ENCODE data around the gene DLX6.

The DLX6 gene

DNA sequence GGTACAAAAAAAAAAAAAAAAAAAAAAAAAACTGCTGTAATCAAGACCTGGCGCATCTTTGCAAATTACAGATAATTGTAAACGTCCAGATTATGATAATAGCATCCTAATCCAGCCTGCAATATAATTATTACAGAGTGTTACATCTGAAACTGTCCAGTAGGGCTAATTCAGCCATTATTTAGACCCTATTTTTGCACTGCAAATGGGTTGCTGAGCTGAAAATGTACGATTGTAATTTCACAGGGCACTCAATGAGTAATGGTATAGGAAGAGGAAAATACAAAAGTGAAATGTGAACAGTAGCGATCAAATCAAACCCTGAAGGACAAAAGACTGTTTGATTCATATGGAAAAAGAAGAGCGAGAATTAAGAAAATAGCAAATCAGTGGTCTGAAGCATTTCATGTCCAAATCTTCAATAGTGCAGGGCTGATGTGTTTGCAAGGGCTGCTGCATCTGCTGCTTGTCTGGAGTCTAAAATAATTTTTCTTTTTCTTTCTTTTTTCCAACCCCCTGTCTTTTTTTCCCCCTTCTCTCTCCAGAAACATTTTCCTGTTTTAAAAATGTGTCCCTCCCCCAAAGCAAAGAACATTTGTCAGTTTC is 8.9 kb downstream of the DLX6 start:
- TF ChIP-seq CTCF (IDR thresholded peaks at IDR 0.05; ENCODE audit: low read depth, low read length), result no peak

DNA sequence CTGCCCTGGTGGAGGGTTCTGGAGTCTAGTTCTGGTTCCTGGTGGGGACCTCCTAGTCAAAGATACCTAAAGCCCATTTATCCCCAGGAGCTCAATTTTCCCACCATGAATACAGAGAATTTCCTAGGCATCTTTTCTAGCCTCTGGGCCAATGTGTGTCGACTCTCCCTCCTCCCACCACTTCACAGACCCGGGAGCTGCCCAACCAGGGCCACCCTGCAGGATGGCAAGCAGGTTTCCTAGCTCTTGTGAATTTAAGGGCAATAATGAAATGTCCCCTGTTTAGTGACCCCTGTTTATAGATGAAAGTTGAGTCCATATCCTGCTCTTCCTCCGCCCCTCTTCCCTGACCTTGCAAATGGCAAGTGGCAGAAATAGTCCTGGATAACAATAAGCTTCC is 9.9 kb downstream of the DLX6 start:
- no peak overlapping the region for H3K27ac ChIP-seq
- TF ChIP-seq CTCF (IDR thresholded peaks at IDR 0.05; ENCODE audit: low read depth, low read length), result no peak
- no peaks in the 10 kb centered on the region for H3K9me3 ChIP-seq (ENCODE audit: severe bottlenecking)
- no peak for DNase-seq
- peaks cover 7% of the 10 kb centered on the region for H3K36me3 ChIP-seq
- H3K4me3 ChIP-seq (ENCODE audit: low read depth, low read length), result no peak overlapping the region
- H3K27me3 ChIP-seq (ENCODE audit: insufficient read depth, low read depth, severe bottlenecking), result no peaks in the 10 kb centered on the region

More for the DNA sequence above, 8.9 kb downstream of the DLX6 start:
- Histone ChIP-seq H3K36me3 (peaks cover 16% of the 10 kb centered on the region), H3K27me3 (ENCODE audit: insufficient read depth, low read depth, severe bottlenecking) (no peaks in the 10 kb centered on the region), H3K9me3 (ENCODE audit: severe bottlenecking) (no peaks in the 10 kb centered on the region), H3K4me3 (ENCODE audit: low read depth, low read length) (no peak overlapping the region), H3K27ac (no peak overlapping the region)
- DNase-seq, result no peak

DNA sequence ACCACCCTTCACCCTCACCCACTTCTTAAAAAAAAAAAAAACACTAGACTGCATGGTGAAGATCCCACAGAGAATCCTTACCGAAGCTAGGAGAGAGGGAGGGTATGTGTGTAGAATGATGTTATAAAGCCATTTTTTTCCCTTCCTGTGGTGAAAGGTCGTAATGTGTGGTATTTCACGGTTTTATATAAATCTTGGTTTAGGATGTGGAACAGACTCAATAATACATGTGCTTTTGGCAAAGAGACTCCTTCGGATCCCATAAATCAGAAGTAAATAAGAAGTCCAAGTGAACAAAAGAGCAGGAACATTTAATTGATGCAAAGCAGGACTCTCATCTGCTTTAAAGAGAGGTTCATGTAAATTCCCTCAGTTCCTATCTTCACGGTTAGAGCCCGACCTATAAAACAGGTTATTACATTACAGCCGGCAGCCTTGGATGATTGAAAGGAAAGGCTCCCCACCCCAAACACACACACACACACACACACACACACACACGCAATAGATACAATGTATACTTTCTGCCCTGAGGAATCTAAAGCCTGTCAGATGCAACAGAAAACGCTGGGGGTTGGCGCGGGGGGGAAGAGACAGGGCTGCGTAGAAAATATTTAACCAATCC is 10.5 kb downstream of the DLX6 start:
- no peaks in the 10 kb centered on the region for H3K9me3 ChIP-seq (ENCODE audit: severe bottlenecking)
- H3K4me3 ChIP-seq (ENCODE audit: low read depth, low read length), result peak overlapping the region; percentile 70
- peak overlapping the region; percentile 86 for H3K27ac ChIP-seq
- TF ChIP-seq CTCF (IDR thresholded peaks at IDR 0.05; ENCODE audit: low read depth, low read length), result no peak
- H3K27me3 ChIP-seq (ENCODE audit: insufficient read depth, low read depth, severe bottlenecking), result no peaks in the 10 kb centered on the region
- no peak for DNase-seq
- H3K36me3 ChIP-seq, result peaks cover 7% of the 10 kb centered on the region

DNA sequence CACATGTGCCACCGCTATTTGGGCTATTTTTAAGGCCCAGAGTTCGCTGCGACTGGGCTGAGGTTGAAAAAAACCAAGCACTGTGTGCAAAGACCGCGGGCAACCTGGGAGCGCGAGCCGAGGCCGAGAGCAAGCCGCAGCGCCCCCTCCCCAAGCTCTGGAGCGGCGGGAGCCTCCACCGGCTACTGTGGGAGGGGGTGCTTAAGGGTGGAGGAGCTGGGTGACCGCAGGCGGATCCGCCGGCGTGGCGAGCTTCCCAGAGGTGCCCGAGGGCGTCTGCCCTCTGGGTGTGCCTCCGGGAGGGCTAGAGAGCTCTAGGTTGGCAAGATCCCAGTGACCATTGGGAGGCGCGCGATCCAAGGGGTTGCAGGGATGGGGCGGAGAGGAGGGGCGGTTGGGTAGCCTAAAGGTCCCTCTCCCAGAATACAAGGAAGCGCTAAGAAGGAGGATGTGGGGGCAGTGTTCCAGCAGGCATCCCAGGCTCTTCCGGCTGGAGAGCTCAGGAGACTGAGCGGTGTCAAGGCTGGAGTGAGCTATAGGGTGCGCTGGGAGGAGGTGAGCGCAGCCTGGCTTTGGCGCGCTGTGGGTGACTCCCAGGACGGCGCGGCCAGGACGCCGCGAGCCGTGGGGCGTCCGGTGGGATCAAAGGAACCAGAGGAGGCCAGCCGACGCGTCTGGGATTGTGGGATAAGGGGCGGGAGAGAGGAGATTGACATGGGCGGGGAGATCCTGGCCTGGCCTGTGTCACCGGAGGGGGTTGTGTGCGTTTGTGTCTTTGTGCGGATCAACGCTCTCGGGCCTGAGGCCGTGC is 11.2 kb downstream of the DLX6 start:
- TF ChIP-seq CTCF (IDR thresholded peaks at IDR 0.05; ENCODE audit: low read depth, low read length), result peak; percentile 61
- no peaks in the 10 kb centered on the region for H3K27me3 ChIP-seq (ENCODE audit: insufficient read depth, low read depth, severe bottlenecking)
- H3K4me3 ChIP-seq (ENCODE audit: low read depth, low read length), result peak overlapping the region; percentile 70
- H3K36me3 ChIP-seq, result peaks cover 3% of the 10 kb centered on the region; the same call in 1 of the 2 replicates
- peak overlapping the region; percentile 86 for H3K27ac ChIP-seq
- H3K9me3 ChIP-seq (ENCODE audit: severe bottlenecking), result no peaks in the 10 kb centered on the region
- DNase-seq, result peak; percentile 89

DNA sequence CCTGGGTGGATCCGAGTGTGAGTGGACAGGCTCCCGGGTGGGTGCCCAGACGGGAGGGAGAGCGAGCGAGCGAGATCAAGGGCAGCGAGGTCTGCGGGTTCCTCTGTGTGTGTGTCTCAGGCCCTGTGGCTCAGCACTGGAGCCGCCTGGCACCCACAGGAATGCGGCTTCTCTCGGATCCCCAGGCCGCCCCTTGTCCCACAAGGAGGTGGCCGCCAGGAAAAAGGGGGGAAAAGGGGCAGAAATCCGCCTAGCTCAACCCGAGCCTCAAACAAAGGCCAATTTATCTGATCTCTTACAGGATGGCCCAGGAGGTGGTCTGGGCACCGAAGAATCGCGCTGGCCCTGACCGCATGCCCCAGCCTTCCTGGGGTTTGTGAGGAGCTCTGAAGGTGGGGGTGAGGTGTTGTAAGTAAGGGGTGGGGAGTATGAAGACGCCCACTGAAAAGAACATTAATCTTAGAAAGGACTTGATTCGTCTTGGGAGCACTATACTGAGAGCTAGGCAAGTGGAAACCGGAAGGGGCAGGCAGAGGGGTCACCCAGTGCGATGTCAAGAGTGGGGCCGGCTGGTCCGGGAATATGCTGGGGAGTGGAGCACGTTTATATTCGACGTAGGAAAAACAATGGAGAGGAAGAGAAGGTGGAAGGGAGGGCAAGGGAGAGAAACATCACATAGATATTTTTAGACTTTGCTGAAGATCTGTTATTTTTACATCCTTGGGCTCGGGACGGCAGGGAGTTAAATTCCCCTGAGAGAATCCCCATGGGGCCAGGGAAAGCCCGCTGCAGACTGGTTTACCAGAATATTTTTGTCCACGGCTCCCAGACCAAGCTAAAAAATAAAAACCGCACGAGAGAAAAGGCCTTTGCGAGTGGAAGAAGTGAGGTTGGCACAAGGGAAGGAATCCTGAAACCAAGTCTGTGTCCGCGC is 12.1 kb downstream of the DLX6 start:
- DNase-seq, result no peak
- Histone ChIP-seq H3K4me3 (ENCODE audit: low read depth, low read length) (peak overlapping the region; percentile 70), H3K9me3 (ENCODE audit: severe bottlenecking) (no peaks in the 10 kb centered on the region), H3K27me3 (ENCODE audit: insufficient read depth, low read depth, severe bottlenecking) (no peaks in the 10 kb centered on the region), H3K27ac (peak overlapping the region; percentile 86), H3K36me3 (peaks cover 3% of the 10 kb centered on the region; the same call in 1 of the 2 replicates)
- no peak for TF ChIP-seq CTCF (IDR thresholded peaks at IDR 0.05; ENCODE audit: low read depth, low read length)

Measured in WERI-Rb-1 (cell line).